Stimulated activated CD8-positive, alpha-beta memory T cell treated with anti-CD3 and anti-CD28 coated beads, Interleukin-12 subunit alpha, Interleukin-12 subunit beta, amount 100 ng/mL, for 4 hours (primary cell): Measurements from ENCODE around the gene TRIB2.

Source experiments
- DNase-seq: peaks from one replicate; pipeline ENCODE4 v3.0.0-alpha.2; 2020; ENCODE audit warnings: low read depth

TRIB2 gene

GRCh38 chr2:12778811-12779579, 62.3 kb downstream of the TRIB2 start:
- DNase-seq = no peak

- no peak for DNase-seq
These were observed 64.6 kb downstream of the TRIB2 start for GRCh38 chr2:12781329-12781728.

GRCh38 chr2:12787891-12788801, 71.4 kb downstream of the TRIB2 start:
- no peak for DNase-seq

- DNase-seq = no peak
These were observed 75.2 kb downstream of the TRIB2 start for GRCh38 chr2:12791906-12792305.
